Stimulated activated CD8-positive, alpha-beta memory T cell treated with anti-CD3 and anti-CD28 coated beads, Interleukin-15, amount 100 ng/mL, for 24 hours (primary cell): Measurements from ENCODE around the gene STAC3.
A peak's percentile ranks its signal among the peaks of the same experiment; 100 is the strongest.

Experiments
- DNase-seq: peaks from one replicate; pipeline ENCODE4 v3.0.0-alpha.2; 2020; ENCODE audit warnings: low read depth

STAC3 gene

DNA sequence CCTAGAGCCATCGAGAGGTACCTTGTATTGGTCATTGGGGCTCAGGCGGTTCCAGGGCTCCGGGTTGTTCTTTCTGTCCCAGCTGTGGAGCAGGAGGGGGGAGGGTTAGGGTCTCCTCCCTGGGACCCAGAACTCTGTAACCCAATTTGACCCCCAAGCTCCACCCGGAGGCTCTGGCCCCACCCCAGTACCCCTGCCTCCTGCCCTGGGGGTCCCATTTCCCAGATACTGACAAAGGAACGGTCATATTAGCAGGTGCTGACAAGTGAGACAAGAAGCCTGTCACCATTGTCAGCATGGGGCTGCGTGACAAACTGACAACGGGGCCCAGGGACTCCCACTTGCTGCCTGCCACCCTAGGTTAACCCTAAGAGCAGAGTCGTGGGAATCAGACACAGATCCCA lies 15.3 kb downstream of the STAC3 start:
- DNase-seq, result no peak

DNA sequence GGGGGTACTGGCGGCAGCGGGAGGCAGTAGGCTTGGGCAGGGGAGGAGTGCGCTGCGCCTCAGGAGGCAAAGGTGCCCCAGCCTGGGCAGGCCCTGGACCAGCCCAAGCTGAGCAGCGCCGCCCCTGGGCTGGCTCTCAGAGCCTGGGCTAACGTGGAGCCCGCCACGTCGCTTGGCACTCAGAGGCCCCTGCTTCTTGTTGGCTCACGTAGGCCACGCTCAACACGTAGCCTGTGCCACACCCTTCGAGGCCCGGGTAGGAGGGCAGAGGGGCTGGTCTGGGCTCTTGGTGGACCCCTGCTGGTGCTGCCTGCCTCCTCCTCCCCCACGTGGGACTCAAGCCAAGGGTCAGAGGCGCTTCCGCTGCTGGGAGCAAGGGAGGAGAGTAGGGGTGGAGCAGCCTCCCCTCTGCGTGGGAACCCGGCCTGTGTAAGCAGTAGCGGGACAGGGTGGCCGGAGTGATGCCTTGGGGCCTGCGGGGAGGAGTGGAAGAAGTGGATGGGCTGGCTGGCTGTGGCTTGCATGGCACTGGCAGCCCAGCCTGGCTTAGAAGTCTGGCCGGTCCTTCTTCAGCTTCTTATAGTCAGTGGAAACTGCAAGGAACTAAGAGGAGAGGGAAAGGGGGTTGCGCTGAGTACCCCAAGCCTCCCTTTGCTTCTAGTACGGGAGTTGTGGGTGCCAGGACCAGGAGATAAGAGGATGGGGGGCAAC lies 15.8 kb downstream of the STAC3 start:
- DNase-seq, result no peak

DNA sequence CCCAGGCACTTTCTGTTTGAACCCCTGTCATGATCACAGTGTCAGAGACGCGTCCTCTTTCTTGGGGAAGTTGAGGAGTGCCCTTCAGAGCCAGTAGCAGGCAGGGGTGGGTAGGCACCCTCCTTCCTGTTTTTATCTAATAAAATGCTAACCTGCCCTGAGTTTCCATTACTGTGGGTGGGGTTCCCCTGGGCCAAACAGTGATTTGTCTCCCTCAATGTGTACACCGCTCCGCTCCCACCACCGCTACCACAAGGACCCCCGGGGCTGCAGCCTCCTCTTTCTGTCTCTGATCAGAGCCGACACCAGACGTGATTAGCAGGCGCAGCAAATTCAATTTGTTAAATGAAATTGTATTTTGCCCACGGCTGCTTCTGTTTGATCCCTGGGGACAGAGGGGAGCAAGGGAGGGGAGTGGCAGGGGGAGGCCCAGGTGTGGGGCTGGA lies 16.4 kb downstream of the STAC3 start:
- no peak for DNase-seq

DNA sequence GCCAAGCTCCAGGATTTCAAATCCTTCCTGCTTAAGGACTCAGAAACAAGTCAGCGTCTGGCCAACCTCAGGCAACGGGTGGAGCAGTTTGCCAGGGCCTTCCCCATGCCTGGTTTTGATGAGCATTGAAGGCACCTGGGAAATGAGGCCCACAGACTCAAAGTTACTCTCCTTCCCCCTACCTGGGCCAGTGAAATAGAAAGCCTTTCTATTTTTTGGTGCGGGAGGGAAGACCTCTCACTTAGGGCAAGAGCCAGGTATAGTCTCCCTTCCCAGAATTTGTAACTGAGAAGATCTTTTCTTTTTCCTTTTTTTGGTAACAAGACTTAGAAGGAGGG lies 16.8 kb downstream of the STAC3 start:
- no peak for DNase-seq

- no peak for DNase-seq
Measured at GRCh38 chr12:57233357-57234232, 17.4 kb downstream of the STAC3 start.

DNA sequence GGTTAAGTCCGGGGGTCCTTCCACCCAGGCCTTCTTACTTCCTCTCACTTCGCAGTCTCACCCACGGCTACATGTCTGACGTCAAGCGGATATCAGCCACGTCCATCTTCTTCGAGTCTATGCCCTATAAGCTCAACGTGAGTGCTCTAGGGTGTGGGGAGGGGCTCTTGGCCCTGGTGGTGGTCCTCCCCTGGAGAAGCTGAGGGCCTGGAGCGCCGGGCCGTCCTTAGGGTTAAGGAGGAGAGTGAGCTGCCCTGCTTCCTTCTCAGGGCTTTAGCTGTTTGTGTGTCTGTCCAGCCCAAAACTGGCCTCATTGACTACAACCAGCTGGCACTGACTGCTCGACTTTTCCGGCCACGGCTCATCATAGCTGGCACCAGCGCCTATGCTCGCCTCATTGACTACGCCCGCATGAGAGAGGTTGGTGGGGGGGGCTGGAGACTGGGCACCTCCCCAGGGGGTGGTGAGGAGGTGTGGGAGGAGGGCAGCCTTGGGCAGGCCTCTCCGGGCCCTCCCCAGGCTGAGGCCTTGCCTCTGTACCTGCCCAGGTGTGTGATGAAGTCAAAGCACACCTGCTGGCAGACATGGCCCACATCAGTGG lies 18.7 kb downstream of the STAC3 start:
- DNase-seq, result no peak

DNA sequence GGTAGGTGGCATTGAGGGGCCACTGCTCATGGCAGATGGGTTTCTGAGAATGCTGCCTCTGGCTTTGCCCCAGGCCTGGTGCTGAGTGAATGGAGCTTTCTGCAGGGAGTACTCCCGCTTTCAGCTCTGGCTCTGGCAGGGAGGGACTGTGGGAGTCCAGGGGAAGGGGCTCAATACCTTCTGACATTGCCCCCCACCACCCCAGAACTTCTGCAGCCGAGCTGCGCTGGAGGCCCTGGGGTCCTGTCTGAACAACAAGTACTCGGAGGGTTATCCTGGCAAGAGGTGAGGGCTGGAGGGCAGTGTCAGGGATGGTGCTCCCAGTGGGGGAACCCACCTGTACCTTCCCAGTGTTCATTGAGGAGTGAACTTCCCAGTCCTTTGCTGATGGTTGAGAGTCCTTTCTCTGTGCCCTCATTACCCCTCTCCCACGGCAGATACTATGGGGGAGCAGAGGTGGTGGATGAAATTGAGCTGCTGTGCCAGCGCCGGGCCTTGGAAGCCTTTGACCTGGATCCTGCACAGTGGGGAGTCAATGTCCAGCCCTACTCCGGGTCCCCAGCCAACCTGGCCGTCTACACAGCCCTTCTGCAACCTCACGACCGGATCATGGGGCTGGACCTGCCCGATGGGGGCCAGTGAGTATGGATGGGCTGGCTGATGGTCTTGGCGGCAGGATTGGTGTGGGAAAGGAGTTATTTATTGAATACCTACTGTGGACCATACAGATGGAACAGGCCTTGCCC lies 19.5 kb downstream of the STAC3 start:
- DNase-seq, result no peak

DNA sequence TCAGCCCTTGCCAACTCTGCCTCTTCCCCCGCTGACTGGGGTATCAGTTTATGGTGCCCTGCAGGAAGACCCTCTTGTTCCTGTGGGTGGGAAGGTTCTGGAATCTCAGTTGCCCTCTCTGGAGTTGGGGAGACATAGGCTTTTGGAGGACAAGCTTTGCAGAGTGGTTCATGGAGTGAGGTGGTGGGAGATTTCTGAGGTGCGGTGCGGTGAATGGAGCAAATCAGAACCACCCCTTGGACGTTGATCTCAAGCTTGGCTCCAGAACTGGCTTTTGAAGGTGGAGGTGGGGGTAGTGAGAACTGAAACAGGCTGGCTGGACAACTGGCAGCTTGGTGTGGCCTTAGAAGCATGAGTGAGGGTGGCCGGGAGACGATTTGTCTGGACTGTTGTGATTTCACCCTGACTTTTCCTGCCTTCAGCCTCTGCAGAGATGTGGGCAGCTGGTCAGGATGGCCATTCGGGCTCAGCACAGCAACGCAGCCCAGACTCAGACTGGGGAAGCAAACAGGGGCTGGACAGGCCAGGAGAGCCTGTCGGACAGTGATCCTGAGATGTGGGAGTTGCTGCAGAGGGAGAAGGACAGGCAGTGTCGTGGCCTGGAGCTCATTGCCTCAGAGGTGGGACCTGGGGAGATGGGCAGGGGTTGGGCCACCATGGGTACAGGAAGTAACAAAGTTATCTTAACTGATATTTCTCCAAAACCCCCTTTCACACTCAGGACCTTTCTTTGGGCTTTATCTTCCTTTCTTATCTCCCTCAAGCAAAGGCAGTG lies 20.4 kb downstream of the STAC3 start:
- no peak for DNase-seq

- peak; percentile 70 for DNase-seq
Measured at GRCh38 chr12:57229634-57230380, 21.2 kb downstream of the STAC3 start, which contains the start of gene SHMT2. Gene SHMT2, plus strand, starts transcription at chr12:57229711. Its CDS starts 68 bp downstream, at chr12:57229779.

DNA sequence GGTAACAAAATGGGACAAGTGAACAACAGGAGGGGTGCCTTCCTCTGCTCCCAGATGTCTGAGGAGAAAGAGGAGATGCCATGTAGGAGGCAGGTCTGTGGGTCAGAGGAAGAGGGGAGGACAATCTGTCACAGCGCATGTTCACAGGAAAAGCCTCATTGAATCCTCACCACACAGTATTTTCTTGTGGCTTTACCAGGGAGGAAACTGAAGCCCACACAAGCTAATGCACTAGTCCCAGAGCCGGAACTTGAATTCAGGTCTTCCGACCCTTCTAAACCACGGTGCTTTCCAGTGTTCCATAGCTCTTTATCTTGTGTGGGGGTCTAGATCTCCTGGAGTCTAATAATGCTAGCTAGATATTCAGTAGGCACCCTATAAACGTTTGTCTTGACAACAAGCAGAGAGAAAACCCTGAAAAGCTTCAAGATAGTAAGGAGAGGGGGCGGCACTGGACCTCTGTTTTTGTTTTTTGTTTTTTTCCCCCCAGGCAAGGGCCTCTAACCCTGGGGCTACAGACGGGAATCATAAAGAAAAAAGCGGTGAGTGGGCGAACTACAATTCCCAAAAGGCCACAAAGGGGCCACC lies 21.8 kb downstream of the STAC3 start:
- DNase-seq, result no peak

- DNase-seq, result no peak
Measured at GRCh38 chr12:57227315-57228115, 23.5 kb downstream of the STAC3 start.

GRCh38 chr12:57226588-57227314 lies 24.2 kb downstream of the STAC3 start:
- no peak for DNase-seq

DNA sequence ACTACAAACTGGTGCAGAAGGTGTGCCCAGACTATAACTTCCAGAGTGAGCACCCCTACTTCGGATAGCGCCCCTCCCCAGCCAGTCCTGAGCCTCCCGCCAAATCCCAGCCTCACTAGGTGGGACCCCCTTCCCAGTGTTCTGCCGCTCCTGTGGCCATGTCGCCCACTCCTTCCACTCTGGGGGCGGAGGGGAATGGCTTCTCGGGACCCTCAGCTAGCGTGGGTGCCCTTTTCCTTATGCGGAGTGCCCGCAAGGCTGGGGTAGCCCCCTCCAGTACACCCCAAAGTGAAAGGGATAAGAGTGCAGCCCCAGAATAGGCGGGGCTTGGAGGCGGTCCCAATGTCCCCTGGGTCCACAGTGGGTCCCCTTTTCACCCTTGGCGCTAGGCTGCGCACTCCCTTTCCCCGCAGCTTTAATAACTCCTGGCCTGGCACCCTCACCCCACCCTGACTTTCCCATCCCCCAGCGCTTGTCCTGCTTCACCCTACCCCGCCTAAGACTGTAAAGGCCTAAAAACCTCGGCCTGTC lies 25.2 kb downstream of the STAC3 start:
- DNase-seq, result no peak

GRCh38 chr12:57224973-57225679 lies 25.9 kb downstream of the STAC3 start:
- DNase-seq, result no peak

- DNase-seq, result no peak
Measured at GRCh38 chr12:57224278-57224972, 26.6 kb downstream of the STAC3 start.

DNA sequence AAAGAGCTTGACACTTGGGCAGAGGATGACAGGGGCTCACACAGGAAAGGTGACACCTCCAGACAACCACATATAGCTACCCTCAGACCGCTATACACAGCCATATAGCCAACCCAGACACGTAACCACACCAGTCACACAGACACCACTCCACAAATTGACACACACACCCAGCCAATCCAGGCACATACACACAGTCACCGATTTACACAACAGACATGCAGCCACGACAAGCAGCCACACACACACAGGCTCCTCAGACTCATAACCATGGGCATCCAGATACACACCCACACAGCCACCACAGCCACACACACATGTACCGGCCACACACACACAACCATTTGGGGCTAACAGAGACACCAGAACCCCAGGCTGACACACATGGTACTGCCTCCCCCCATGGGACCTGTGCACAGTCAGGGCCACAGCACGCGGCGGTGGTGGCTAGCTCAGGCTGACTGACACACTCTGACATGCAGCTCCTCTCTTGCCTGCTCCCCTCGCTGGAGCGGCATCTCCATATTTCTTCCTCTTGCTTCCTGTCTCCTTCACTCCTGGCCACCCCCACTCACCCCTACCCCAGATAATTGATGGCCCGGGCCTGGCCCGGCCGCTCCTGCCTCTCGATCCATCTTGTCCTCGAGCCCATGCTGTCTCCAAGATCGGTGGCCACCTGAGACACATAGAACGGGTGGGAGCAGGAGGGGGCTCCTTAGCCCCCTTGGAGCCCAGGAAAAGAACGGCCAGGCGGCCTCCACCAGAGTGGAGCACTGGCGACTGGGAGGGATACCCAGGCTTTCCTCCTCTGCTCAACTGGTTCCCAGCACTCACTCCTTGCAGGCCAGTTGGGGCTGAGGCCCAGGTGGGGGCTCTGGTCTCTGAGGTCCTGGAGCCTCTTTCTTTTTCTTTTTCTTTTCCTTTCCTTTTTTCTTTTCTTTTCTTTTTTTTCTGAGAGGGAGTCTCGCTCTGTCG lies 27.5 kb downstream of the STAC3 start:
- DNase-seq, result no peak
